OCI-LY3 (cell line): ENCODE results near the gene TEC.

Experiments used
- EZH2phosphoT487 ChIP-seq: fragments of 200-600 bp; shearing (Covaris generic); IDR thresholded peaks from 2 replicates; pipeline ENCODE4 v1.6.1; 2018; ENCODE audit warnings: antibody characterized with exemption, mixed run types, low read depth
- TF ChIP-seq, protein P1 (sequence below): fragments of 200-600, 300-600 bp; sonication (generic); IDR thresholded peaks from 2 replicates; pipeline ENCODE4 v1.5.1; 2014; ENCODE audit warnings: antibody characterized with exemption, low read length, low read depth

- TF ChIP-seq, protein P1, sequence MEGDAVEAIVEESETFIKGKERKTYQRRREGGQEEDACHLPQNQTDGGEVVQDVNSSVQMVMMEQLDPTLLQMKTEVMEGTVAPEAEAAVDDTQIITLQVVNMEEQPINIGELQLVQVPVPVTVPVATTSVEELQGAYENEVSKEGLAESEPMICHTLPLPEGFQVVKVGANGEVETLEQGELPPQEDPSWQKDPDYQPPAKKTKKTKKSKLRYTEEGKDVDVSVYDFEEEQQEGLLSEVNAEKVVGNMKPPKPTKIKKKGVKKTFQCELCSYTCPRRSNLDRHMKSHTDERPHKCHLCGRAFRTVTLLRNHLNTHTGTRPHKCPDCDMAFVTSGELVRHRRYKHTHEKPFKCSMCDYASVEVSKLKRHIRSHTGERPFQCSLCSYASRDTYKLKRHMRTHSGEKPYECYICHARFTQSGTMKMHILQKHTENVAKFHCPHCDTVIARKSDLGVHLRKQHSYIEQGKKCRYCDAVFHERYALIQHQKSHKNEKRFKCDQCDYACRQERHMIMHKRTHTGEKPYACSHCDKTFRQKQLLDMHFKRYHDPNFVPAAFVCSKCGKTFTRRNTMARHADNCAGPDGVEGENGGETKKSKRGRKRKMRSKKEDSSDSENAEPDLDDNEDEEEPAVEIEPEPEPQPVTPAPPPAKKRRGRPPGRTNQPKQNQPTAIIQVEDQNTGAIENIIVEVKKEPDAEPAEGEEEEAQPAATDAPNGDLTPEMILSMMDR = no peak
- TF ChIP-seq EZH2phosphoT487 = no peak
These were observed 148.5 kb downstream of the TEC start for GRCh38 chr4:48121180-48121579.
